SIG-M5 treated with dmso at 0.1 percent for 504 hours (cell line): ENCODE data around the gene ALKBH4.
"Not testable (repeated sequence)": the region's sequence is repeated elsewhere in the genome, so short reads cannot be mapped to it uniquely, and the experiment has no call there.

Experiments used
- DNase-seq: peaks from one replicate; lab custom pipeline; 2025; ENCODE audit not compliant: unreplicated experiment; lab: John Stamatoyannopoulos, UW

ALKBH4 gene

GRCh38 chr7:102478314-102479208, 13.9 kb upstream of the ALKBH4 start, which contains the start of gene POLR2J:
POLR2J (minus strand) TSS chr7:102478922; CDS start chr7:102478860, 62 bp downstream.
- not testable (repeated sequence) for DNase-seq

- DNase-seq = not testable (repeated sequence)
These were observed 10.2 kb upstream of the ALKBH4 start for GRCh38 chr7:102474736-102475435.

- not testable (repeated sequence) for DNase-seq
These were observed 9.5 kb upstream of the ALKBH4 start for GRCh38 chr7:102474116-102474515.

DNA sequence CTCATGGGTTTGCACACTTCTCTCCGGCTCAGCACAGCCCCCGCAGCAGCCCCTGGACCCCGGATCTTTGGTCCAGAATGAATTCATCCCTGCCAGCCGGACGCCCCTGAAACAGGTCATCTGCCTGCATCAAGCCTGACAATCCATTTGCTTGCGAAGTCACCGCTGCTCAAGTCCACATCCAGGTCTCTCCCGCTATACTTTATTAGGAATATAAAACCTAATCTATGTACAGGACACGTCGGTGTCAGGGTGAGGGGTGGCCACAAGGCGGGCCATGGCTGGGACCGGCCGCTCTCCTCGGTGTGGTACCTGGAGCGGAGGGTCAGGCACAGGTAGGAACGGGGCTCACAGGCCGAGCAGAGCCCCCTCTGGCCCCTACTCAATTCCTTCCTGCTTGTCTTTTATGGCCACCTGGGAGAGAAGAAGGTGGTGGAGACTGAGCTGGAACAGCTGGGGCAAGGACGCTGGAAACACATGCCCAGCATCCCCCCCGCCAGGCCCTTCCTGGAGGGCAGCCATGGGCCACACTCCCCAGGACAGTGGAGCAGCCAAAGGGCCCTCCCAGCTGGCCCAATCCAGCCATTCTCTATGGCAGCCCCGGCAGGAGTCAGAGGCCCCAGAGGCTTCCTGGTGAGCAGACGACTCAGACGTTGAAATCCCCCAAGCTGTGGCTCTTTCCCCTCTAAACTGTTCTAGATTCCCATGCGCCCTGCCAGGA, 8.8 kb upstream of the ALKBH4 start:
- no peak for DNase-seq

DNA sequence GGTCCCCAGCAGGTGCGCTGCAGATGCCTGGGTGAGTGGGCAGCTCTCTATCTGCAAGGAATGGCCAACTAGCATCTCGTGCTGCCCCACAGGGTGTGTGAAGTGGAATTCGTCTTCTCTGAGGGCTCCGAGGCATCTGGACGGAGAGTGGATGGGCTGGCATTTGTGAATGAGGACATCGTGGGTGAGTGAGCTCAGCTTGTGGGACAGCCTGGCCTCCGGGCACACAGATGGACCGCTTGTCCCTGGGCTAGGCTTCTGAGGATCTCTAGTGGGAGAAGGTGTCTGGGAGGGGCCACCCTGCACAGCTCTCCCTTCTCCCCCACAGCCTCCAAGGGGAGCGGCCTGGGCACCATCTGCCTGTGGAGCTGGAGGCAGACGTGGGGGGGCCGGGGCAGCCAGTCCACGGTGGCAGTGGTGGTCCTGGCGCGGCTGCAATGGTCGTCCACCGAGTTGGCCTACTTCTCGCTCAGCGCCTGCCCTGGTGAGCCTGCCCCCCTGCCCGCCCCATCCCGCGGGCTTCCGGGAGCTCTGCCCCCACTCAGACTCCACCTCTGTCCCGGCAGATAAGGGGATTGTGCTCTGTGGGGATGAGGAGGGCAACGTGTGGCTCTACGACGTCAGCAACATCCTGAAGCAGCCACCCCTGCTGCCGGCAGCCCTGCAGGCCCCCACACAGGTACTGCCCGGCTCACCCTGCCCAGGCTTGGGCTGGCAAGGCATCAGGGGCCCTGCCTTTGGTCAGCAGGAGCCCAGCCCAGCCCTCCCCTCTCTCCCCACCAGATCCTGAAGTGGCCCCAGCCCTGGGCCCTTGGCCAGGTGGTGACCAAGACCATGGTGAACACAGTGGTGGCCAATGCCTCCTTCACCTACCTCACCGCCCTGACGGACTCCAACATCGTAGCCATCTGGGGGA, 7.7 kb upstream of the ALKBH4 start:
- no peak for DNase-seq

DNA sequence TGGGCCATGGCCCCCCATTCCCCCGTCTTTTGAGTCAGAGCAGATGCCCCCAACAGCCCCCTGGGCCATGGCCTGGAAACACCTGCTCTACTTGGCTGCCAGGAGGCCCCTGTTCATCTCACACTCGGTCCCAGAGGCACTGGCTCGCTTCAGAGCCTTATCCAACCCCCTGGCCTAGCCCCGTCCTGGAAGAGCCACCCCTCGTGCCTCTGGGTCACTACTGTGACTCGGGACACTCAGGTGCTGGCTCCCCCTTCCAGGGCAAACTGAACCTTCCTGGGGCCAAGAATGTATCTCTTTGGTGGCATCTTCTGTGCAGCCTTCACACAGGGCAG, 7.1 kb upstream of the ALKBH4 start:
- DNase-seq = no peak

DNA sequence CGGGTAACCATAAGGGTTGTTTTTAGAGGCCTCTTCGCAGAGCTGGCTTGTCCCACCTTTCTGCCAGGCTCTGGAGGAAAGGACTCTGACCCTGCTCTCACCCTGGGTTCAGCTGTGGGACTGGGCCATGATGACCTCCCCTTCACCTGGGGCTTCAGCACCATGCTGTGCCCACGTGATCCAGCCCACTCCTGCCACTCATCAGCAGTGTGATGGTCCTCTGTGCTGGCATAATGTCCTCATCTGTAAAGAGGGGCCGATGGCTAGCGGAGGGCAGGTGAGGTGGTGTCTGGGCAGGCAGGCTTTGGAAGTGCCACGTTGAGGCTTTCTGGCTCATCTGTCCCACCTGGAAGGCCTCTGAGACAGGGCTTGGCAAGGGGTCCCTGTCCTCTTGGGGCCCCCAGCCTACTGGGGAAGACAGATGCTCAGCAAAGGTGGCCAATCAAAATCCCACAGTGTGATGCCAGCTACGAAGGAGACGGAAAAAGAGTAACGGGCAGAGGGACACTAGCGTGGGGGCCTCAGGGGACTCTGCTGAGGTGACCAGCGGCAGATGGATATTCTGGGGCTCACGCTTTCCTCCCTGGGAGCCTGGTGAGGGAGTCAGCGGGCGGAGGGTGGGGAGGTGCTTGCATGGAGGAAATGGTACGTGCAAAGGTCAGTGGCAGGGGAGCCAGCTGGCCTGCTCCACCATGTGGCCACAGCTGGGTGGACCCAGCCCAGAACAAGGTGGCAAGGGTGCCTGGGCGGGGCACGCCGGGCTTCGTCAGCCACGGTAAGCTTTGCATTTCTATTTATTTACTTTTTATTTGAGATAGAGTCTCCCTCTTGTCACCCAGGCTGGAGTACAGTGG, 5.5 kb upstream of the ALKBH4 start:
- no peak for DNase-seq

GRCh38 chr7:102469351-102469971, 4.8 kb upstream of the ALKBH4 start:
- DNase-seq = no peak

DNA sequence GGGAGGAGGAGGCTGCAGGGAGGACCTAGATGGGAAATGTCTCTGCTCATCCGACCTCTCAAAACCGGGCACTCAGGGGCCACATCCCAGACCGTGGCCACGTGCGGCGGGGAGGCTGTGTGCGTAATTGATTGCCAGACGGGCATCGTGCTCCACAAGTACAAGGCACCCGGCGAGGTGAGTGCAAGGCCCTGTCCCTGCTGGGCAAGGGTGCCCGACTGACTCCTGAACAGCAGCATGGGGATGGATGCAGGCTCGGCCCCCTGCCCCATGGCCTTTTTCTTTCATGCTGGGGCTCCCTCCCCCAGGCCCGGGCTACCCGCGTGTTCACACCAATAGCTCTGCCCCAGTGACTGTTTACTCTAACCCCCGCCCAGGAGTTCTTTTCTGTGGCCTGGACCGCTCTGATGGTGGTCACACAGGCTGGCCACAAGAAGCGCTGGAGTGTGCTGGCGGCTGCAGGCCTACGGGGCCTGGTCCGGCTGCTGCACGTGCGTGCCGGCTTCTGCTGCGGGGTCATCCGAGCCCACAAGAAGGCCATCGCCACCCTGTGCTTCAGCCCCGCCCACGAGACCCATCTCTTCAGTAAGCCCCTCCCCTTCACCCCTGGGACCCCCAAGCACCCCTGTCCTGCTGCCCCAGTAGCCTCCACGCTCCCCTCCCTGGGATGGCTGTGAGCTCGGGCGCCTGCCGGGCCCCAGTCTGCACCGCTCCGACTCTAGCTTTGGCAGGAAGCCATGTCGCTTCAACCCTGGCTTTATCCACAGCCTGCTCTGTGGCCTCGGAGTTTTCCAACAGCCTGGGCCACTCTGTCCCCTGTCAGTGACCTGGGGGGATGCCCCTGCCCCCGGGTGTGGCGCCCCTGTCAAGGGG, 4.1 kb upstream of the ALKBH4 start:
- no peak for DNase-seq

GRCh38 chr7:102467581-102468477, 3.2 kb upstream of the ALKBH4 start:
- no peak for DNase-seq

- no peak for DNase-seq
These were observed 1.4 kb upstream of the ALKBH4 start for GRCh38 chr7:102466097-102466496.

- no peak for DNase-seq
These were observed 654 bp downstream of the ALKBH4 start for GRCh38 chr7:102463841-102464576.

DNA sequence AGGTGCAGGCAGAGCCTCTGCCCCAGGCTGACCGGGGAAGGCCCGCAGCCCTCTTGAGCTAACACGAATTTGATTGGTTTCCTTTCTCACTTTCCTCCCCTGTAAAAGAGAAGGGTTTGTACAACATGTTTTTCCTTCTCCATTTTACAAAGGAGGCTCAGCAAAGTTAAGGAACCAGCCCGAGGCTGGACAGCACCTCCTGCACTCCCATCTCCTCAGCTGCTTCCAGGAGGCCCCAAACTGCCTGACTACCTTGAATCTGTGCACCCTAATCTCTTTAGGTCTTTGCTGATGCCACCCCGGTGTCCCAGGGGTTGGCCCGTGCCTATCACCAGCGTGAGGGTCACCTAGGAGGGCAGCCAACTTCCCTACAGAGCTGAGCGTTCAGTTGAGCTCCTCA, 4.2 kb downstream of the ALKBH4 start:
- no peak for DNase-seq

DNA sequence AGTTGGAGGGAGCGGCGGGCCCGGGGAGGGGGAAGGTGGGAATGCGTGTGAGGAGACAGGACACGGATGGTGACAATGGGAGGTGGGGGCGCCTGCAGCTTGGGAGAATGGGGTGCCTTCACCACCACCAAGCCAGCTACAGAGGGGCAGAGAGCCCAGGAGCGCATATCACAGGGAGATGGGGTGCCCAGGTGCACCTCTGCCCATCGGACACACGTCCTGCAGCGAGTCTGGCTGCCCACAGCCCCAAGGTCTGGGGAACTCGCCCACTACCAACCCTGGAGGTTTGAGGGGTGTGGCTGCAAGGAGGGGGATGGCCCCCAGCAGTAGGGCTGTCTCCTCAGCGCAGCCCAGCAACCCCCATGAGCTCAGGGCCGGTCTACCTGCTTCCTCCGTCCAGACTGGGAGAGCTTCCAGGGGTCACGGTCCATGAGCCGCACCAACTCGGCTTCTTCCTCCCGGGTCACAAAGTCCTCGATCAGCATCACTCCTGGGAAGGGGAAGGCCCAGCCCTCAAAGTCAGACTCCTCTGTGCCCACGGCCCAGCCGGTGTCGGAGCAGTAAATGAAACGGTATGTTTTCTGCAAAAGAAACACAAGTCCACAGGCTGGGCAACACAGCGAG, 5.3 kb downstream of the ALKBH4 start:
- no peak for DNase-seq

DNA sequence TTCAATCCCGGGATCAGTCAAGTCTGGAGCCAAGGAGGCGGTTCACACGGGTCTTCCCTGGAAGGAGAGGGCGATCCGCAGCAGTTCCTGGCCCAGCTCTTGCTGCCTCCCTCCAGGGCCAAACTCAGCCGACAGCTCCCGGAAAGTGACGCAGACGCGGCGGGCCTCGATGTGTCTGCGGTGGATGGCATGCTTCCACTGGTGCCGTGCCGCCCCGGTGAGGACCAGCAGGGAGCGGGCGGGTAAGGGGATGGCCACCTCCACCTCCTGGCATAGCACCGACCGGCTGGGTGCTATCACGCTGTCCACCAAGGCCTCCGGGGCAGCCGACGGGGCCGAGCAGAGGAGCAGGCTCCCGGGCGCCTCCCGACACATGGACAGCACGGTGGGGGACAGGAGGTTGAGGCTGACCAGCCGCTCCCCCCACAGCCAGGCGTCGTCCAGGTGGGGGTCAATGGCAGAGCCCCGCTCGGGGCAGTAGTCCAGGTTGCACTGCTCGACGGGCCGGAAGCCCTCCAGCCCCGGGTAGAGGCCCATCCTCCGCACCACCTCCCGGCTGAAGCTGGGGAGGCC, 7.2 kb downstream of the ALKBH4 start:
- DNase-seq = no peak

- DNase-seq = no peak
These were observed 8.3 kb downstream of the ALKBH4 start for GRCh38 chr7:102456327-102456726.
